Transverse colon (tissue), 4 donors: ENCODE measurements around the gene DDX51.

ENCODE experiments used
- EP300 ChIP-seq: sonication (generic); formaldehyde crosslinking; IDR thresholded peaks from one replicate; pipeline ENCODE4 v1.6.1; 2017; ENCODE audit warnings: antibody characterized with exemption, low read depth
- POLR2A ChIP-seq: fragments of 450-650 bp; IDR thresholded peaks from one replicate; pipeline ENCODE4 v1.6.1; 2016; ENCODE audit warnings: antibody characterized with exemption, mild to moderate bottlenecking, moderate library complexity
- POLR2AphosphoS5 ChIP-seq, 3 donors: sonication (generic); formaldehyde crosslinking; IDR thresholded peaks; one replicate each; pipeline ENCODE4 v1.6.1; 2016; ENCODE audit warnings: antibody characterized with exemption in 3 of 3
- TF ChIP-seq, protein P1 (sequence below), 5 experiments: fragments of 200-600 bp in 3 of 5; fragments of 450-650 bp in 2 of 5; sonication (generic) in 3 of 5; IDR thresholded peaks; 1 replicate in 2 of 5; 2 replicates in 3 of 5; pipeline ENCODE4 v1.5.1; 2016 to 2017; ENCODE audit warnings: antibody characterized with exemption in 5 of 5, inconsistent platforms in 3 of 5, mild to moderate bottlenecking in 2 of 5, moderate library complexity in 1 of 5

DNA sequence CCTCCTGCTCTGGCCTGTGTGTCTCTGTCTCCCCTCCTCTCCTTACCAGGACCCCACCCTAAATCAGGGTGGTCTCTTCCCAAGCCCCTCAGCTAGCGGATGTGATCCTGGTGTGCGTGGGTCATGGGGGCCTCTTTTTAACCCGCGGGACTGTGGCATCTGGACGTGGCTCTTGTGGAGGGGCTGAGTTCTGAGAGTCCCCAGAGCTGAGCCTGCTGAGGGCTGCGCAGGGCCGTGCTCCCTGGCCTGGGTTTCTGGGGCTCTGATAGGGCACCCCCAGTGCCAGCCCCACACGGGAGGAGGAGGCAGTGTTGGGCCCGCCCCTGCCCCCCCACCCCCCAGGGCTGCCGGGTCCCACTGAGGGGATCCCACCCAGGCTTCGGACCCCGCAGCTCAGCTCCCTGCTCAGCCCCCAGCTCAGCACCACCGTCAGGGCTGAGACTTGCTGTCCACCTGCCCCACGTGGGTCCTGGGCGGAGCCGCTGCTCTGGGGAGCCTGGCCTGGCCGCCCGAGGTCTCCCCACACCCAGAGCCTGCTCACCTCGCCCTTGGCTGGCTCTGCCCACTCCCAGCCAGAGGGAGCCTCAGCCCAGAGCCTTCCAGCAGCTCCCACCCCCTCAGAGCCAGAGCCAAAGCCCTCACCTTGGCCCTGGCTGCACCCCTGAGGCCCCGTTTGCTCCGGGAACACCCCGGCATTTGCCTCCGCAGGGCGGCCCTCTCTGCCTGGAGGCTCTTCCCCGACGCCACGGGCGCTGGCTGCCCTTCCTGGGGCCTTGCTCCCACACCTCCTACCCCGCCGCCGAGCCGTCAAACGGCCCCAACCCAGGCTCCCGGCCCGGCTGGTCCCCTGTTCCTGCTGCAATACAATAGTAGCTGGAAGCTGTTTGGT, 31.6 kb upstream of the DDX51 start:
- TF ChIP-seq, protein P1, sequence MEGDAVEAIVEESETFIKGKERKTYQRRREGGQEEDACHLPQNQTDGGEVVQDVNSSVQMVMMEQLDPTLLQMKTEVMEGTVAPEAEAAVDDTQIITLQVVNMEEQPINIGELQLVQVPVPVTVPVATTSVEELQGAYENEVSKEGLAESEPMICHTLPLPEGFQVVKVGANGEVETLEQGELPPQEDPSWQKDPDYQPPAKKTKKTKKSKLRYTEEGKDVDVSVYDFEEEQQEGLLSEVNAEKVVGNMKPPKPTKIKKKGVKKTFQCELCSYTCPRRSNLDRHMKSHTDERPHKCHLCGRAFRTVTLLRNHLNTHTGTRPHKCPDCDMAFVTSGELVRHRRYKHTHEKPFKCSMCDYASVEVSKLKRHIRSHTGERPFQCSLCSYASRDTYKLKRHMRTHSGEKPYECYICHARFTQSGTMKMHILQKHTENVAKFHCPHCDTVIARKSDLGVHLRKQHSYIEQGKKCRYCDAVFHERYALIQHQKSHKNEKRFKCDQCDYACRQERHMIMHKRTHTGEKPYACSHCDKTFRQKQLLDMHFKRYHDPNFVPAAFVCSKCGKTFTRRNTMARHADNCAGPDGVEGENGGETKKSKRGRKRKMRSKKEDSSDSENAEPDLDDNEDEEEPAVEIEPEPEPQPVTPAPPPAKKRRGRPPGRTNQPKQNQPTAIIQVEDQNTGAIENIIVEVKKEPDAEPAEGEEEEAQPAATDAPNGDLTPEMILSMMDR (IDR thresholded peaks at IDR 0.05) = no peak
- TF ChIP-seq POLR2A = no peak
- no peak for TF ChIP-seq POLR2AphosphoS5 (IDR thresholded peaks at IDR 0.05)
- TF ChIP-seq EP300 = no peak
